NCI-H1694 treated with DMSO at 0.1 percent for 48 hours (cell line): ENCODE measurements around the gene H1-8.
"Not testable (repeated sequence)": the region's sequence is repeated elsewhere in the genome, so short reads cannot be mapped to it uniquely, and the experiment has no call there.

ENCODE experiments used
- DNase-seq: peaks from one replicate; lab custom pipeline; 2025; lab: John Stamatoyannopoulos, UW

Gene H1-8, protein sequence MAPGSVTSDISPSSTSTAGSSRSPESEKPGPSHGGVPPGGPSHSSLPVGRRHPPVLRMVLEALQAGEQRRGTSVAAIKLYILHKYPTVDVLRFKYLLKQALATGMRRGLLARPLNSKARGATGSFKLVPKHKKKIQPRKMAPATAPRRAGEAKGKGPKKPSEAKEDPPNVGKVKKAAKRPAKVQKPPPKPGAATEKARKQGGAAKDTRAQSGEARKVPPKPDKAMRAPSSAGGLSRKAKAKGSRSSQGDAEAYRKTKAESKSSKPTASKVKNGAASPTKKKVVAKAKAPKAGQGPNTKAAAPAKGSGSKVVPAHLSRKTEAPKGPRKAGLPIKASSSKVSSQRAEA

GRCh38 chr3:129543156-129543790, at the start of gene H1-8:
TSS of gene H1-8 (plus strand) at chr3:129543175. CDS start at chr3:129543219, 44 bp downstream.
- no peak for DNase-seq

GRCh38 chr3:129493206-129493605, 49.8 kb upstream of the H1-8 start:
- DNase-seq = no peak

DNA sequence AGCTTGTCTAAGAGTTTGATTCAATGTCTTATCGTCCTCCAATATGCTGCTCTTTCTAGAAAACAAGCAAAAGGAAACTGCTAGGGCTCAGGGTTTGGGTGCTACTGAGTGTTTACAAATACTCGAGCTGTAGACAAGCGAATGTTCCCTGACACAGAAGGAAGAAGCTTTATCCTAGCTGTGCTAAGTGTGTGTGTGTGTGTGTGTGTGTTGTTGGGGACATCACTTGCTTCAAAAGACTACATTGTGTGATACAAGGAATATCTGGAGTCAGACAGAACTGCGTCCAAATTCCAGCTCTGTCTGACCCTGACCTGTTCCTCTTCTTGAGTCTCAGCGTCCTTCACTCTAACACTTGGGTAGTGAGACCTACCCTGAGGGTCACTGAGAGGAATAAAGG, 48.5 kb upstream of the H1-8 start:
- DNase-seq = not testable (repeated sequence)

DNA sequence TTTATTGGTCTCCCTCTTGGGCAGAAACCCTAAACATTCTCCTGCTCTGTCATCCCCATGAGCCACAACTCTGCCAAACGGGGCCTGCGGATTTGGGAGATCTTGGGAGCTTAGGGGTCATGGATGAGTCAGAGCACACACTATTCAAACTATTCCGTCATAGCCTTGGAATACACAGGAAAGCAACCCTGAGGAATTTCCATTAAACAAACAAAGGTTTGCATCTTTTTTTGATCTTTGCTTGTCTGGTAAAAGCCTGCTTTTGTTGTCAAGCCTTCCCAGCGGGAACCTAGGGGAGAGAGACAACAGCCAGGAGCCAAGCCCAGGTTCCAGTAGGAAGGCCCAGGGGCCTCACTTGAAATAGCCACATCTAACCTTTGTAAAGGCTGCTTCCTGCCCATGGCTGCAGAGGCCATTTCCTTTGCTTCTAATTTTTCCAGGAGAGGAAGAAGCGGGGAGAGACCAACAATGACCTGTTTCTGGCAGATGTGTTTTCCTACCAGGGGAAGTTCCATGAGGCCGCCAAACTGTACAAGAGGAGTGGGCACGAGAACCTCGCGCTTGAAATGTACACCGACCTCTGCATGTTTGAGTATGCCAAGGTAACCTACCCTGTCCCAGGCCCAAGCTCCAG, 47.9 kb upstream of the H1-8 start:
- DNase-seq = not testable (repeated sequence)

GRCh38 chr3:129497876-129498275, 45.1 kb upstream of the H1-8 start:
- not testable (repeated sequence) for DNase-seq

GRCh38 chr3:129498603-129499488, 44.1 kb upstream of the H1-8 start:
- not testable (repeated sequence) for DNase-seq

- DNase-seq = not testable (repeated sequence)
Observed at GRCh38 chr3:129499604-129500333, 43.2 kb upstream of the H1-8 start.

DNA sequence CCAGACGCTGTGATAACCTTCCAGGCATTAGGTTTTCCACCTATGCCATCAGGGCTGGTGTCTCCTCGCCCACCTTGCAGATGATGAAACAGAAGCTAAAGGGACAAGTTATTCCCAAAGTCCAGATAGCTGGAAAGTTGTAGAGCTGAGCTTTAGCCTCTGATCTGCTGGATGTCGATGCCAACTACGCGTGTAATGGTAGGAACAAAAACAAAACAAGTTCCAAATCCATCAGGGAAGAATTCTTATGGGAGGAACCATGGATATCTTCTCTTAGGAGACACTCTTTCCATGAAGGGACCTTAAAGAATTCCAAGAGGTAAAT, 42.7 kb upstream of the H1-8 start:
- DNase-seq = no peak

DNA sequence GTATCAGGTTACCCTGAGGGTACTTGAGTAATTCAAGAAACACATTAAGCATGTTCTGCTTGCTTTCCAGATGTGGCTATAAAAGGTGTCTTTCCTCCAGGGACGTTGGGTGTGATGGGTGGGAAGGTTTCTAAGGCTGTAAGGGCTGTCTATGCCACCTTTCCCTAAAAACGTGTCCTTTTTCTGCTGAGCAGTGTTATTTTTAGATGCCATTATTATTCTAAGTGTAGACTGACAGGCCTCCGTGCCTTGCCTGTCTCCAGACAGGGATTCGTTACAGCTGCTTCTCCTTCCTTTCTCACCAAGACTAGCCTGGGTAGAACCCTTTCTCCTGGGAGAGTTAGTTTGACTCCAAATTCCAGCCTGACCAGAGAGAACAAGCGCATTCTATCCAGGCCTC, 41.3 kb upstream of the H1-8 start:
- DNase-seq = no peak

DNA sequence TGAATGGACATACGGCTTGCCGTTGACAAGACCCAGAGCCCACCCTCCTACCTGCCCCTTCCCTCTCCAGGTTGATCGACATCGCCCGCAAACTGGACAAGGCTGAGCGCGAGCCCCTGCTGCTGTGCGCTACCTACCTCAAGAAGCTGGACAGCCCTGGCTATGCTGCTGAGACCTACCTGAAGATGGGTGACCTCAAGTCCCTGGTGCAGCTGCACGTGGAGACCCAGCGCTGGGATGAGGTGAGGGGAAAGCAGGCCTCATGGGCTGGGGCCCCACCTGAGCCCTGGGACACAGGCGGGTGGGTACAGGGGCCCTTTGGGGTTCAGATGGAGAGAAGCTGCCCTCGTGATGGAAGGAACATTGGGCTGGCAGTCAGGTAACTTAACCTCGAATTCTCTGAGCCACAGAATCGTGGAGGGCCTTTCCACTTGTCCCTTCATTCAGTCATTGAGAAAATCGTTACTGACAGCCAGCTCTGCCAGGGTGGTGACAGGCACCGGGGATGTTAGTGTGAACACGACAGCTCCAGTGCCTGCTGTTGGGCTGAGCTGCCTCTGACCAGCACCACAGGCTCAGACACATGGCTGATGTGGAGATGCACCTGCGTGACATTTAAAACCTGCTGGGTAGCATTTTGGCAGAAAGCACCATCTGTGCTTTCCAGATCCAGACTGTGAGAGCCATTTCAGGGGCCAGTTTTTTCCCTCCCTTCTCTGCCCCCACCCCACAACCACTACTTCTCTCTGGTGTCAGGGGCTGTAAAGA, 40.1 kb upstream of the H1-8 start:
- DNase-seq = peak; percentile 82

DNA sequence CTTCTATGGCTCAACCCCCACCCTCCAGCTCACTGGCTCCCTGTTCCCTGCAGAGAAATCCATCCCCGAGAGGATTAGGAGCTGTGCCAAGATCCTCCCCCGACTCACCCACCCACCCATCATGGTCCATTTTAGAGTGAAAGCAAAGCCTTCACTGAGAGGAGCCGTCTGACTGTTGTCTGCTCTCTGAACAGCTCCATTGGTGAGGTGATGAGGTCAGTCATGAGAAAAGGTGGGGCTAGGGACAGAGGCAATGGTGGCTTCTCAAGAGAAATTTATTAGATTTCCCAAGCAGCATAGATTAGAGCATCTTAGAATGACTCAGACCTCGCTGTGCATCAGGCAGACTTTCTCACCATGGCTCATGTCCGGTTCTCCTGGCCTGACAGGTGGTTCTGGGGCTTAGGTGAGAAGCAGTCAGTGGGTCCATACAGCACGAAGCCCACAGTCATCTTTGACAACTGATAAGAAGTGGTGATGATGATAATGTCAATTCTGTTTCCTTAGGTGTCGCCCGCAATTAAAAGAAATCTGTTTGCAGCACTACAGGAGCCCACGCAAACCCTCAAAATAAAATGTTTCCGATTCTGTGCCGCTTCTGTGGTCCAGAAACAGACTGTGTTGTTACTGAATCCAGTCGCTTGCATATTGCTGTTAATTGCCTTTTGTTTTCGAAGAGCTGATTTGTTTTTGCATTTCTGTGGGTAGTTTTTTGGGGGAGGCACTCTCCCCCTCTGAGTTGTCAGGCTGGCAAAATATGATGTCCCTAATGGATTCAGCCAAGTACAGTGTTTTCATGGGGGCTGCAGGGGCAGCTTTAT, 39.3 kb upstream of the H1-8 start:
- peak; percentile 87 for DNase-seq

DNA sequence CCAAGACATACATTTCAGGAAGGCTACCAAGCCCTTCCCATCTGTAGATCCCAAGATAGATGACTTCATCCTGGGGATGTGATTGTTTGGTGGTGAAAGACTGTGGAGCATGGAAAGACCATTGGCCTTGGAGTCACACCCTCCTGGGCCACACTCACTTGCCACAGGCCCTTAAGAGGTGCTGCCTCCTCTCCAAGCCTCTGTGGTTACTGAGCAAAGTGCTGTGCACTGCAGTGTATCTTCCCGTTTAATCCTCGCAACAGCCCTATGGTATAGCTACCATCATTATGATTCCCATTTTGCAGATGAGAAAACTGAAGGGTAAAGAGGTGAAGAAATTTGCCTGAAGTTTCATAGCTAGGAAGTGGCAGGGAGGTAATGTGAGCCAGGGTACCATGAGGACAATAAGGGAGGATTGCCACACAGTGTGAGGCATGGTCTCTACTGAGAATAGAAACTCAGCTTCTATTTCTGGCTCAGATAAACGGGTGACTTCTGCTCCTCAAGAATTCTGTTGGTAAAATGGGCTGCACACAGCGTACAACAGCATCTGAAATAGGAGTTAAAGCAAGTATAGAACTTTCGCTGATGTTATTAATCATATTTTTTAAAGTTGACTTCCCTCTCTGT, 38.4 kb upstream of the H1-8 start:
- DNase-seq = peak; percentile 64

- peak; percentile 98 for DNase-seq
Observed at GRCh38 chr3:129505341-129505740, 37.6 kb upstream of the H1-8 start.

GRCh38 chr3:129506231-129506742, 36.7 kb upstream of the H1-8 start:
- peak; percentile 25 for DNase-seq

- DNase-seq = peak; percentile 90
Observed at GRCh38 chr3:129507181-129507831, 35.7 kb upstream of the H1-8 start.

GRCh38 chr3:129512595-129512994, 30.4 kb upstream of the H1-8 start:
- DNase-seq = no peak

DNA sequence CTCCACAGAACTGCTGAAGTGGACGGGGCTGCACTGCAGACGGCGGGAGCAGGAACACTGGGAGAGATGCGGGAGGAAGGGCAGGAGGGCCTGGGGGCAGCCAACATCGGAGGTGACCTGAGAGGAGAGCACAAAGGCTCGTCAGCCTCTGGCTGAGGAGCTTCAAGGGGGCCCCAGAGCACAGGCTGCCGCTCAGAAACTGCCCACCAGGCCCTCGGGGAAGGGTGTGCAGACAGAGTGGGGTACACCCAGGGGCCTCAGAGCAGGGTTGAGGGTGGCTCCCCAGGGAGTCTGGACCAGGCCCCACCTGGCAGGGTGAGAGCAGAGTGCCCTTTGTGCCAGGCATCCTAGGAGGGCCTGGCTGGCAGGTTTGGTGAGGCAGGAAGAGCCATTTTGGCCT, 29.3 kb upstream of the H1-8 start:
- no peak for DNase-seq

DNA sequence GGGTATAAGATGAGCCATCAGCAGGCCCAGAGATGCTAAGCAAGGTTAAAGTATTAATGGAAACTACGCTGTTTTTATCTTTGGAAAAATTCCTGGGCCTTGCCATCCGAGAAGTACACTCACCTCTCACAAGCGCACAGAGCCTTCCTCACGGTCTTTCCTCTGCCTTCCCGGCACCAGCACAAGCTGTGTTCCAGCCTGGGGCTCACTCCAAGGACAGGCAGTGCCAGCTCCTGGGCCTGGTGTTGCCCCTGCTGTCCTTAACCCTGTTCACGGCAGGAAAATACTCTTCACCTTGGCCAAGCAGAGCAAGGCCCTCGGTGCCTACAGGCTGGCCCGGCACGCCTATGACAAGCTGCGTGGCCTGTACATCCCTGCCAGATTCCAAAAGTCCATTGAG, 28.9 kb upstream of the H1-8 start:
- no peak for DNase-seq

DNA sequence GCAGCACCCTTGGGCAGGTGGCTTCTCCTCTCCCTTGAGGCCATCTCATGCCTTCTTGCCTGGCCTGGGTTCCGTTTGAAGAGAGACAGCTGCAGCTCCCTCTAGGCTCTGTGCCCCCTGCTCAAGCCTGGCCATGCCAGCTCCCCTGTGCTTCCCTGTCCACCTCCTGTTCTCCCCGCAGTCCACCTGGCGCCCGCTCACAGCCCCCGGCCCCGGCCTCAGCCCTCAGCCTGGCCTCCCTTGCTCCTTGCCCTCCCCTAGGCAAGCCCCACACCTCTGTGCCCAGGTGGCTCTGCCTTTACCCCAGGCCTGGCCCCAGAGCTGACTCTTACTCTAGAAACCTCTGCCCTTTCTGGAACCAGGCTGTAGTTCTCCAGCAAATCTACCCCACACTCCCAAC, 28.4 kb upstream of the H1-8 start:
- DNase-seq = no peak
